NCI-H510A (cell line): Measurements from ENCODE around the gene NSFL1C.

Experiments used
- DNase-seq: peaks from one replicate; lab custom pipeline; 2025; lab: John Stamatoyannopoulos, UW

NSFL1C gene

DNA sequence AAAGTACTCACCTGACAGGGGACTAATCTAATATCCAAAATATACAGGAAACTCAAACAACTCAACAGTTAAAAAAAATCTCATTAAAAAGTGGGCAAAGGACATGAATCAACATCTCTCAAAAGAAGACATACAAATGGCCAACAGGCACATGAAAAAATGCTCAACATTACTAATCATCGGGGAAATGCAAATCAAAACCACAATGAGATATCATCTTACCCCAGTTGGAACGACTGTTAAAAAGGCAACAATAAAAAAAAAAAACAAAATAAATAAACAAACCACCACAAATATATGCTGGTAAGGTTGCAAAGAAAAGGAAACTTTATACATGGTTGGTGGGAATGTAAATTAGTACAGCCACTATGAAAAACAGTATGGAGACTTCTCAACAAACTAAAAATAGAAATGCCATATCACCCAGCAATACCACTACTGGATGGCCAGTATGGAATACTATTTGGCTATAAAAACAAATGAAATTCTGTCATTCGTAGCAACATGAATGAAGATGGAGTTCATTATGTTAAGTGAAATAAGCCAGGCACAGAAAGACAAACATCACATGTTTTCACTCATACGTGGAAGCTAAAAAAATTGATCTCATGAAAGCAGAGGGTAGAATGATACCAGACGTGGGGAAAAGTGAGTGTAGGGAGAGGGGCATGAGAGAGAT lies 17.9 kb upstream of the NSFL1C start:
- DNase-seq, result no peak

- no peak for DNase-seq
Observed at GRCh38 chr20:1479831-1480595, 13.4 kb upstream of the NSFL1C start.

- DNase-seq, result no peak
Observed at GRCh38 chr20:1478566-1478965, 11.9 kb upstream of the NSFL1C start.

- DNase-seq, result no peak
Observed at GRCh38 chr20:1477896-1478490, 11.3 kb upstream of the NSFL1C start.

- no peak for DNase-seq
Observed at GRCh38 chr20:1474817-1475603, 8.4 kb upstream of the NSFL1C start.

DNA sequence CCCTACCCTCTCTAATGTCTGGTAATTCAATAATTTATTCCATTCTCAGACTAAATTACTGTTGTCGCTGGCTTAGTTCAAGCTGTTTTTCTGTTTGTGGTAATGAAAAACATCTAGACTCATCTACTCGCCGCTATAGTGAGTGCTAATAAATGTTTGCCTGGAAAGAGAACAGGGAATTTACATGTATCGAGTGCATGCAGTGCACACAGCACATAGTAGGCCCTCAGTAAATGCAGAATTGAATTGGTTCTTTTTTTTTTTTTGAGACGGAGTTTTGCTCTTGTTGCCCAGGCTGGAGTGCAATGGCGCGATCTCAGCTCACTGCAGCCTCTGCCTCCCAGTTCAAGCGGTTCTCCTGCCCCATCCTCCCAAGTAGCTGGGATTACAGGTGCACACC lies 7.7 kb upstream of the NSFL1C start:
- DNase-seq, result no peak

- DNase-seq, result no peak
Observed at GRCh38 chr20:1473246-1474220, 6.9 kb upstream of the NSFL1C start.

DNA sequence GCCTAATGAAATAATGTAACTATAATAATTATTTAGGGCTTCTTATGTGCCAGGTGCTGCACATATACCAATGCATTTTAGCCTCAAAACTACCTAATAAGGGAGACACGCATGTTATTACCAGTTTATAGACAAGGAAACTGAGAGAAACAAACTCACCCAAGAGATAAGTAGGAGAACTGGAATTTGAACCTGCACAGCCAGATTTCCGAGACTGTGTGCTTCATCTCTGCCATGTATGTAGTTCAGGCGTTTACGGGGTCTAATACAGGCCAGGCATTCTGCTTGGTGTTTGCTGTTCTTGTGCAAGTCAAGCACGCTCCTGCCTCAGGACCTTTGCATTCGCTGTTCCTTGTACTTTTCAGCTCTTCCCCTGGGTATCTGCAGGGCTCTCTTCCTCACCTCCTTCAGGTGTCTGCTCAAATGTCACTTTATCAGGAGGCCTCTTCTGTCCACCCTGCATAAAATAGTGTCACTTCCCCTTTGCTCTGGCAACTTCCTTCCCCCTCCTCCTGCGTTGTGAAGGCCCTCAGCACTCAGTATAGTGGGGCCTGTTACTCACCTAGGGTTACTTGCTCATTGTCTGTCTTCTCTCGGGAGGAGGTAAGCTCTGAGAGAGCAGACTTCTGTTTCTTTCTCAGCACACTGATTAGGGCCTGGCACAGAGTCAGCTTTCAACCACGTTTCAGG lies 6.1 kb upstream of the NSFL1C start:
- no peak for DNase-seq

DNA sequence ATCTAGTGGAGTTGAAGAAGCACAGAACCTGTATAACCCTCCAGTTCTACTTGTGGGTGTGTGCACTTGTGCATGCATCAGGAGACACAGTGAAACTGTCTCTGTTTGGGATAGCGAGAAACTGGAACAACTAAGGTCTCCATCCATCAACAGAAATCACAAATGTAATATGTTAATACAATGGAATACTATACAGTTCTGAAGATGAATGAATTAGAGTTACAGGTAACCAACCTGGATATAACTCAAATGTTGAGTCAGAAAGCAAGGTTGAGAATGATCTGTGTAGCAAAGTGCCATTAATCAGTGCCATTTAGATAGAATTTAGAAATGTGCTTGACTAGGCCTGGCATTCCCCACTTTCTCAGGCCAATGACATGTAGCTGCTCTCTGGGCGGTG lies 4.6 kb upstream of the NSFL1C start:
- DNase-seq, result no peak

GRCh38 chr20:1469925-1470571 lies 3.4 kb upstream of the NSFL1C start:
- DNase-seq, result peak; percentile 19

GRCh38 chr20:1469306-1469905 lies 2.8 kb upstream of the NSFL1C start:
- no peak for DNase-seq

DNA sequence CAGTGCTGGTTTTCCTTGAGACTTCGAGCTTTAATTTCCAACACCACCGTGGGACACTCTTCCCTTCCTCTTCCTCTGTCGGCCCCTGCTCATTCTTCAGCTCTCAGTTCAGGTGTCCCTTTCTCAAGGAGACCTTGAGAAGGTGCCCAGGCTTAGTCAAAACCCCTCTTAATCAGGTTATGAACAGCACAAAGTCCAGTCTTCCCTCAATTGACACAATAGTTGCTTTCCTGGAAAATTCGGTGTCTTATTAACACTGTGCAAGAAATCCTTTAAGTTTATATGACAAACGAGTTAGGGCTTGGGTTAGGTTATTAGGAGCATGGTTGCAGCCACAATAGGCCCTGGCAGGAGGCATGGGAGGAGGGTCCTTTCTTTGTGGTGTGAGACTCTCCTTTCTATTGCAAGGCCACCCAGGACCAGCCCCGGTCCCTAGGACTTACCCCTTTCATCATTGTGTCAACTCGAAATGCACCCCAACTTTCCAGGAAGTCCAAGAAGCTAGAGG lies 1.5 kb upstream of the NSFL1C start:
- DNase-seq, result no peak

DNA sequence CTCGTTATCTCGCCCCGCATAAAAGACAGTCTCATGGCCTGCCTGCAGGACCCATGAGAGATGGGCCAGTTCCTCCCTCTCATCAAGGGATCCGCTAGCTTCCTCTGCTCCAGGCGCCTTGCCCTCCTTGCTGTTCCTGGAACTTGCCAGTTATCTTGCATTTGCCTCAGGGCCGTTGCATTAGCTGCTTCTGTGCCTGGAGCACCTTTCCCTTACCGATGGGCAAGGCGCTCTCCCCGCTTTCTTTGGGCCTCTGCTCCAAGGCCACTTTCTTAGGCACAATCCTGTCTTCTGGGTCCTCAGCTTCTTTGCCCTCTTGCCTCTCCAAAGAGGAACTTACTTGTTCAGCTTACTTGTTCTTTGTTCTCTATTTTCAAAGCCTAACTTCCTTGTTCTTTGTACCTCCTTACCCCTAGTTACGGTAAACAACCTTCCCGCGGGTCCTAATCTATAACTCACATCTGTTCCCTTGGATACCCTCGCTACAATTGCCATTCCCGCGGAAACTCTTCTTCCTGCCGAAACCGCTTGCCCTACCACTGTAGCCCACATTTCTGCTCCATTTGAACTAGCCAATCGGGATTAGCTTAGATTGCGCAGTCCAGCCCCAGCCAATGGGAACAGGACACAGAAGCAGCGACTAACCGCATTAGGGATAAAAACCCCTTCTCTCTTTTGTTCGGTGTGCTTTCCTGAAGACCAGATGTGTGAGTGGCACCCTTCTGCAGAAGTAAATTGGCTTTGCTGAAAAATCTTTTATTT lies 887 bp upstream of the NSFL1C start:
- no peak for DNase-seq

- no peak for DNase-seq
Observed at GRCh38 chr20:1467082-1467354, 369 bp upstream of the NSFL1C start.

DNA sequence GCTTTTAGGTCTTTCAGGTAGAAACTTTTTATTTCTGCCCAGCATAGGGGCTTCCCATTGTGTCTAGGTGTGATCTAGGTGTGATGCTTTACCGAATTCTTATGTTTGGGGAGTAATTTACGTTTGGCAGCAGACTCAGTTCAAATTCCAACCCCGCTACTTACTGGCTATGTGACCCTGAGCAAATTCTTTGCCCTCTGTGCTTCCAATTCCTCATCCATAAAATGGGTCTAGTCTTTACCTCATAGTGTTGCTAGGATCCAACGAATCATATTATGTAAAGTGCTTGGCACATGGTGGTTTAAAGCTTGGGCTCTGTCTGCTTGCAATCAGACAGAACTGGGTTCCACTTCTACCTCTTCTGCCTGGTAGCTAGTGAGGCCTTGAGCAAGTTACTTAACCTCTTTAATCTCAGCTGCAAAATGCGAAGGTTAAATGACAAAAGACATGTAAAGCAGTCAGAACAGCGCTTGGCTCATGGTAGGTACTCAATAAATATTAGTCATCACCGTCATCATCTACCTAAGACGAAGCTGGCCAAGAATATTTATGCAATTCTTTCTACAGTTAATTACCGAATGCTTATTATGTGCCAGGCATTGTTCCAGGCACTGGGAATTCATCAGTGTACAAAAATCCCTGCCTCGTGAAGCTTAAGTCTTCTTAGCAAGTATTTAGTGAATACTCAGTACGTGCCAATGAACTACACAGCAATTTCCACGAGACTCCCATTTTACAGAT lies 1.0 kb downstream of the NSFL1C start:
- DNase-seq, result no peak

DNA sequence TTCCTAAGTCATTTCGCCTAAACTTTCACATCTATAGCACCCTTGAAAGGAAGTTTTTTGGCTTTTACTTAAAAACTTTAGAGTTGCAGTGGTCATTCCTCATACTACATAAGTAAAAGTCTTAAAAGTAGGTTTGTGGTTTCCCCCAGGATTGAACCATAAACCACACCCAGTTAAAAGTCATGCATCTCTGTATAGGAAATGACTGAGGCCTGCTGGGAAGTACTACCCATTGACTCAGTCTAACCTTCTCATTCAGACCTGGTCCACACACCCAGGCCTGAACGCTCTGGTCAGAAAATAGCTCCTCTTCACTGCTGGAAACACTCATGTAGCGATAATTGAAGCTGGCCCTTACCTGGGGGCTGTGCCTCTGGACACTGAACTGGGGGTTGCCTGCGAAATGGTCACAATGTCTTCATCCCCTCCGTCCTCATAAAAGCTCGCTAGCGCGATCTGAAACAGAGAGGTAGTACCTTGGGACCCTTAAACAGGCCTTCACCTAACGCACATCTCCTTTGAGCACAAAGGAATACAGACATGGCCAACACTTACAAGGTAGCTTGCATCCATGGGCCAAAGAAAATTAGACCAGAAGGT lies 2.6 kb downstream of the NSFL1C start:
- DNase-seq, result no peak

DNA sequence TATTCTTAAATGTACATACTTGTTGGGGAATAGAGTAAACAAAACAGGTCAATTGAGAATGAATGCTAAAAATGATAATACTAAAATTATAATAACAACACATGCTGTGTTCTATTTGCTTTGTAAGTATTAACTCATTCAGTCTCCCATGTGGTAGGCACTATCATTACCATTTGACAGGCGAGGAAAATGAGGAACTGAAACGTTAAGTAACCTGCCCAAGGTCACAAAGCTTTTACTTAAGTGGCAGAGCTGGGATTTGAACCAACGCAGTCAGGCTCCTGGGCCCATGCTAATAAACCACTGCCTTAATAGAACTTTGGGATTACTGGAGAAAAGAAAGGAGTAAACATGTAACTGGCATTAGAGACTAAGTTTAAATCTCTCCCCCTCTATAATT lies 3.8 kb downstream of the NSFL1C start:
- DNase-seq, result no peak

- DNase-seq, result no peak
Observed at GRCh38 chr20:1462001-1462400, 4.6 kb downstream of the NSFL1C start.
